SJCRH30 (cell line): ENCODE data around the gene UBR2. TPM values are rescaled to one million over a fixed set of nuclear protein-coding genes. Genes with fewer than 3 reads are reported as not detected.
"Not testable (repeated sequence)": the region's sequence is repeated elsewhere in the genome, so short reads cannot be mapped to it uniquely, and the experiment has no call there.

ENCODE experiments used
- DNase-seq, 2 experiments: peaks; one replicate each; pipeline ENCODE4 v3.0.0-alpha.2; 2015 to 2020
- H3K27ac ChIP-seq: fragments of 250-450 bp; sonication (Bioruptor Pico); 2 replicates; pipeline ENCODE4 v1.5.1; 2020; ENCODE audit warnings: mild to moderate bottlenecking, moderate library complexity
- H3K27me3 ChIP-seq: fragments of 250-450 bp; sonication (Bioruptor Pico); 2 replicates; pipeline ENCODE4 v1.5.1; 2020; ENCODE audit warnings: mild to moderate bottlenecking, moderate library complexity
- H3K36me3 ChIP-seq: fragments of 250-450 bp; sonication (Bioruptor Pico); 2 replicates; pipeline ENCODE4 v1.5.1; 2020; ENCODE audit warnings: mild to moderate bottlenecking, moderate library complexity
- H3K4me1 ChIP-seq: fragments of 250-450 bp; sonication (Bioruptor Pico); 2 replicates; pipeline ENCODE4 v1.5.1; 2020; ENCODE audit warnings: mild to moderate bottlenecking, moderate library complexity
- H3K4me3 ChIP-seq: fragments of 250-450 bp; sonication (Bioruptor Pico); 2 replicates; pipeline ENCODE4 v1.5.1; 2020; ENCODE audit warnings: mild to moderate bottlenecking, moderate library complexity
- H3K9me3 ChIP-seq: fragments of 250-450 bp; sonication (Bioruptor Pico); replicated peaks from 2 replicates; pipeline ENCODE4 v1.5.1; 2020; ENCODE audit warnings: mild to moderate bottlenecking, moderate library complexity
- total RNA-seq: library from RNA; depleted of rRNA; stranded (reverse); fragments of >200 nt; shearing (Covaris generic); gene quantifications from 2 replicates; pipeline ENCODE4 v1.2.3, GENCODE V29; 2014; rRNA removed

Gene UBR2
- total RNA-seq, 1 experiment from 2014 or later: 27.4 TPM

- no peak for DNase-seq
- H3K36me3 ChIP-seq: no peaks in the 10 kb centered on the region
- H3K4me1 ChIP-seq: peaks cover 6% of the 10 kb centered on the region
- no peaks in the 10 kb centered on the region for H3K27me3 ChIP-seq
- no peak overlapping the region for H3K4me3 ChIP-seq
- no peak overlapping the region for H3K27ac ChIP-seq
- H3K9me3 ChIP-seq: no peaks in the 10 kb centered on the region
Measured at GRCh38 chr6:42729731-42730130, 165.9 kb downstream of the UBR2 start.

- H3K4me1 ChIP-seq, H3K27me3 ChIP-seq, H3K9me3 ChIP-seq, H3K4me3 ChIP-seq, H3K27ac ChIP-seq, H3K36me3 ChIP-seq, DNase-seq: not testable (repeated sequence)
Measured at GRCh38 chr6:42733867-42734481, 170.1 kb downstream of the UBR2 start.

GRCh38 chr6:42735976-42736375, 172.1 kb downstream of the UBR2 start:
- Histone ChIP-seq H3K9me3 (no peaks in the 10 kb centered on the region), H3K27ac (no peak overlapping the region), H3K4me3 (no peak overlapping the region), H3K27me3 (no peaks in the 10 kb centered on the region), H3K4me1 (no peaks in the 10 kb centered on the region), H3K36me3 (no peaks in the 10 kb centered on the region)
- DNase-seq: no peak

GRCh38 chr6:42740725-42741124, 176.9 kb downstream of the UBR2 start:
- H3K27ac ChIP-seq: no peak overlapping the region
- no peak overlapping the region for H3K4me3 ChIP-seq
- H3K9me3 ChIP-seq: no peaks in the 10 kb centered on the region
- H3K36me3 ChIP-seq: 0 out of 2 replicates have a peak, but pooled peaks cover 4% of the 10 kb centered on the region
- peaks cover 7% of the 10 kb centered on the region for H3K4me1 ChIP-seq
- no peak for DNase-seq
- H3K27me3 ChIP-seq: no peaks in the 10 kb centered on the region

- no peak overlapping the region for H3K27ac ChIP-seq
- no peaks in the 10 kb centered on the region for H3K9me3 ChIP-seq
- 0 out of 2 replicates have a peak, but pooled peaks cover 5% of the 10 kb centered on the region for H3K36me3 ChIP-seq
- H3K4me3 ChIP-seq: no peak overlapping the region
- peaks cover 7% of the 10 kb centered on the region for H3K4me1 ChIP-seq
- no peak for DNase-seq
- H3K27me3 ChIP-seq: no peaks in the 10 kb centered on the region
Measured at GRCh38 chr6:42742116-42742894, 178.5 kb downstream of the UBR2 start.

Other genes starting within 250 kb of the UBR2 start
- 1.3 and 1.5 TPM in 2 replicates for gene TRERF1, start 112.1 kb upstream of the UBR2 start, total RNA-seq
- gene PRPH2, start 158.6 kb downstream of the UBR2 start, total RNA-seq: 1.9 and 2.1 TPM in 2 replicates
- 34.1 and 38.0 TPM in 2 replicates for gene TBCC, start 182.1 kb downstream of the UBR2 start, total RNA-seq
- 4.4 and 4.8 TPM in 2 replicates for gene BICRAL, start 218.0 kb downstream of the UBR2 start, total RNA-seq